Hepatocyte (in vitro differentiated cells): ENCODE measurements around the gene FAM20C. TPM values are rescaled to one million over a fixed set of nuclear protein-coding genes. Genes with fewer than 3 reads are reported as not detected.
"Not testable (repeated sequence)": the region's sequence is repeated elsewhere in the genome, so short reads cannot be mapped to it uniquely, and the experiment has no call there.

Experiments used
- DNase-seq: peaks from one replicate; pipeline ENCODE4 v3.0.0-alpha.2; 2016; ENCODE audit warnings: low spot score
- H2AFZ ChIP-seq: fragments of 200-600 bp; sonication (generic); 2 replicates; pipeline ENCODE4 v1.6.0; 2016; ENCODE audit warnings: antibody characterized with exemption, mild to moderate bottlenecking
- H3K27ac ChIP-seq: fragments of 200-600 bp; sonication (generic); 2 replicates; pipeline ENCODE4 v1.5.1; 2016; ENCODE audit warnings: mild to moderate bottlenecking
- H3K27me3 ChIP-seq: fragments of 200-600 bp; sonication (generic); 2 replicates; pipeline ENCODE4 v1.6.1; 2016
- H3K36me3 ChIP-seq: fragments of 200-600 bp; sonication (generic); replicated peaks from 2 replicates; pipeline ENCODE4 v1.5.1; 2016; ENCODE audit warnings: low read depth; ENCODE audit not compliant: insufficient read depth
- H3K4me1 ChIP-seq: fragments of 200-600 bp; sonication (generic); 2 replicates; pipeline ENCODE4 v1.5.1; 2016; ENCODE audit warnings: mild to moderate bottlenecking, moderate library complexity; ENCODE audit not compliant: insufficient read depth
- H3K4me2 ChIP-seq: fragments of 200-600 bp; sonication (generic); 2 replicates; pipeline ENCODE4 v1.6.0; 2016
- H3K4me3 ChIP-seq: fragments of 200-600 bp; sonication (generic); 2 replicates; pipeline ENCODE4 v1.5.1; 2016; ENCODE audit warnings: mild to moderate bottlenecking
- H3K79me2 ChIP-seq: fragments of 200-600 bp; sonication (generic); 2 replicates; pipeline ENCODE4 v1.6.0; 2017; ENCODE audit warnings: mild to moderate bottlenecking
- H3K9me2 ChIP-seq: fragments of 200-600 bp; sonication (generic); replicated peaks from 2 replicates; pipeline ENCODE4 v1.6.0; 2017; ENCODE audit warnings: mild to moderate bottlenecking; ENCODE audit not compliant: insufficient read depth
- H3K9me3 ChIP-seq: fragments of 200-600 bp; sonication (generic); 2 replicates; pipeline ENCODE4 v1.5.1; 2016; ENCODE audit warnings: low read depth, mild to moderate bottlenecking
- H4K20me1 ChIP-seq: fragments of 200-600 bp; sonication (generic); 2 replicates; pipeline ENCODE4 v1.6.0; 2016; ENCODE audit warnings: mild to moderate bottlenecking; ENCODE audit not compliant: insufficient read depth, poor library complexity, severe bottlenecking
- CTCF ChIP-seq: fragments of 200-600 bp; sonication (generic); IDR thresholded peaks from 2 replicates; pipeline ENCODE4 v1.5.1; 2016; ENCODE audit warnings: antibody characterized with exemption, mild to moderate bottlenecking; ENCODE audit not compliant: poor library complexity
- EZH2 ChIP-seq: fragments of 200-600 bp; sonication (generic); IDR thresholded peaks from 2 replicates; pipeline ENCODE4 v1.6.1; 2016; ENCODE audit warnings: antibody characterized with exemption, mild to moderate bottlenecking, borderline replicate concordance
- EZH2phosphoT487 ChIP-seq: fragments of 200-600 bp; sonication (generic); IDR thresholded peaks from one replicate; pipeline ENCODE4 v1.6.1; 2018; ENCODE audit warnings: antibody characterized with exemption, mild to moderate bottlenecking, low read depth, moderate library complexity; ENCODE audit not compliant: unreplicated experiment, severe bottlenecking
- WGBS: methylation state at CpG from one replicate; pipeline ENCODE4 v1.1.6; 2016; ENCODE audit warnings: low lambda C conversion rate; ENCODE audit errors: missing lambda C conversion rate; 5-methylcytosine and 5-hydroxymethylcytosine counted together
- polyA plus RNA-seq: library from polyadenylated mRNA; unstranded; fragments of >200 nt; fragmentation: Nextera tagmentation; extraction: Ambion mirVana; gene quantifications from 2 replicates; pipeline ENCODE4 v1.2.1, GENCODE V29; 2016
- total RNA-seq: library from RNA; depleted of rRNA; stranded (reverse); fragments of >200 nt; gene quantifications from 2 replicates; pipeline ENCODE4 v1.2.3, GENCODE V29; 2014

FAM20C gene
- total and polyA plus RNA-seq, 2 experiments from 2014 or later = 24.4 to 42.5 TPM

DNA sequence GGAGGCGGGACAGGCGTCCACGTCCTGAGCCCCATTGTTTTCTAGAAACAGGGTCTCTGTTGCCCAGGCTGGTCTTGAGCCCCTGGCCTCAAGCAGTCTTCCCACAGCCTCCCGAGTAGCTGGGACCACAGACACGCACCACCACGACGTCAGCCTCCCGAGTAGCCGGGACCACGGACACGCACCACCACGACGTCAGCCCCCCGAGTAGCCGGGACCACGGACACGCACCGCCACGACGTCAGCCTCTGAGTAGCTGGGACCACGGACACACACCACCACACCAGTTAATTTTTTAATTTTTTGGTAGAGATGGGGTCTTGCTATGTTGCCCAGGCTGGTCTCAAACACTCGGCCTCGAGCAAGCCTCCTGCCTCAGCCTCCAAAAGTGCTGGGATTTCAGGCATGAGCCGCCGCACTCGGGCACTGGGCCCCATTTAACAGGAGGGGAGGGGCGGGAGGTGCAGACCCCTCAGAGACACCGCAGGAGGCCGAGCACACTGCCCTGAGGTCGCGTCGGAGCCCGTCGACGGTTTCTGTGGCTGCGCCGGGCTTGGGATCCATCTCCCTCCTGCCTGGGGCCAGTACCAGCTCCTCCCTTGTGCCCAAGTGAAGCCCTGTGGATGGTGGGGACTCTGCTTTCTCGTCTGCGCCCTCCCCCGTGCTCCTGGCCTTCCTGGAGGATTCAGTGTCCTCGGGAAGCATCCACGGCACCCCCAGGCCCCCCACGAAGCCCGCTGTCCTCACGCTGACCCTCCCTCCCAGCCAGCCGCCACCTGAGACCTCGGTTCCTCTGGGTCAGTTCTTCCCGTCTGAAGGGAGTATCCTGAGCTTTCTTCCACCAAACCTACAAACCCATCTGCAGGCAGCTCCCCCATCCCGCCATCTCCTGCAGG, 13.0 kb downstream of the FAM20C start:
- Histone ChIP-seq H3K27me3 (no peaks in the 10 kb centered on the region), H3K9me2 (no peaks in the 10 kb centered on the region), H2AFZ (no peak overlapping the region), H4K20me1 (peaks cover 3% of the 10 kb centered on the region), H3K36me3 (no peaks in the 10 kb centered on the region), H3K27ac (no peak overlapping the region), H3K4me3 (no peak overlapping the region), H3K4me1 (no peaks in the 10 kb centered on the region), H3K4me2 (no peak overlapping the region), H3K79me2 (peaks cover 3% of the 10 kb centered on the region), H3K9me3 (no peaks in the 10 kb centered on the region)
- 98% methylated on average over 45 of the region's 49 CpGs for WGBS
- no peak for TF ChIP-seq CTCF
- TF ChIP-seq EZH2phosphoT487 = no peak
- no peak for TF ChIP-seq EZH2
- DNase-seq = no peak

- WGBS = 93% methylated on average over 7 of the region's 31 CpGs
- H3K9me3 ChIP-seq, H3K4me1 ChIP-seq, DNase-seq, H3K9me2 ChIP-seq, H4K20me1 ChIP-seq, H3K27ac ChIP-seq, H3K79me2 ChIP-seq, H3K4me3 ChIP-seq, H3K4me2 ChIP-seq, H3K27me3 ChIP-seq, H3K36me3 ChIP-seq, H2AFZ ChIP-seq: not testable (repeated sequence)
Measured at GRCh38 chr7:206351-206750, 14.0 kb downstream of the FAM20C start.

- H3K4me2 ChIP-seq = no peak overlapping the region
- no peaks in the 10 kb centered on the region for H3K36me3 ChIP-seq
- H3K4me3 ChIP-seq = no peak overlapping the region
- DNase-seq = no peak
- 90% methylated on average over 32 of the region's 39 CpGs for WGBS
- H3K79me2 ChIP-seq = peaks cover 12% of the 10 kb centered on the region
- no peaks in the 10 kb centered on the region for H3K4me1 ChIP-seq
- no peaks in the 10 kb centered on the region for H3K9me3 ChIP-seq
- TF ChIP-seq CTCF (peak; percentile 29), EZH2phosphoT487 (no peak)
- no peaks in the 10 kb centered on the region for H3K9me2 ChIP-seq
- no peak overlapping the region for H2AFZ ChIP-seq
- no peaks in the 10 kb centered on the region for H3K27me3 ChIP-seq
- H3K27ac ChIP-seq = no peak overlapping the region
- no peaks in the 10 kb centered on the region for H4K20me1 ChIP-seq
Measured at GRCh38 chr7:207418-208129, 15.2 kb downstream of the FAM20C start.

- WGBS = 86% methylated on average over 8 of the region's 10 CpGs
- no peak for DNase-seq
- Histone ChIP-seq H3K9me2 (no peaks in the 10 kb centered on the region), H3K36me3 (no peaks in the 10 kb centered on the region), H3K27me3 (no peaks in the 10 kb centered on the region), H3K9me3 (no peaks in the 10 kb centered on the region), H4K20me1 (no peaks in the 10 kb centered on the region), H2AFZ (no peak overlapping the region), H3K4me2 (no peak overlapping the region), H3K4me1 (no peaks in the 10 kb centered on the region), H3K4me3 (no peak overlapping the region), H3K27ac (no peak overlapping the region), H3K79me2 (peaks cover 19% of the 10 kb centered on the region)
- TF ChIP-seq EZH2phosphoT487 = no peak
- no peak for TF ChIP-seq CTCF
- TF ChIP-seq EZH2 = no peak
Measured at GRCh38 chr7:208130-208673, 15.8 kb downstream of the FAM20C start.
